ENCODE measurements around the gene CDH22. TPM values are rescaled to one million over a fixed set of nuclear protein-coding genes. Genes with fewer than 3 reads are reported as not detected.

CDH22 gene
- total RNA-seq, 1 donor from 2014 or later = 0.14 TPM

GRCh38 chr20:46156065-46156464 lies 152.2 kb downstream of the CDH22 start:
- H3K4me1 Mint-ChIP-seq (ENCODE audit: low read depth) = no peaks in the 10 kb centered on the region
- no peak for DNase-seq (ENCODE audit: low spot score, unreplicated experiment)
- H3K27me3 Mint-ChIP-seq = peaks cover 16% of the 10 kb centered on the region
- H3K27ac Mint-ChIP-seq = no peak overlapping the region
- H3K4me3 Mint-ChIP-seq (ENCODE audit: low read depth) = no peak overlapping the region
- TF ChIP-seq CTCF (IDR thresholded peaks at IDR 0.05; ENCODE audit: unreplicated experiment) = no peak
- no peaks in the 10 kb centered on the region for H3K36me3 Mint-ChIP-seq (ENCODE audit: insufficient read depth)
- no peaks in the 10 kb centered on the region for H3K9me3 Mint-ChIP-seq (ENCODE audit: low read depth)

- no peaks in the 10 kb centered on the region for H3K9me3 Mint-ChIP-seq (ENCODE audit: low read depth)
- peaks cover 14% of the 10 kb centered on the region for H3K27me3 Mint-ChIP-seq
- H3K27ac Mint-ChIP-seq = no peak overlapping the region
- H3K4me3 Mint-ChIP-seq (ENCODE audit: low read depth) = no peak overlapping the region
- H3K4me1 Mint-ChIP-seq (ENCODE audit: low read depth) = no peaks in the 10 kb centered on the region
- no peak for DNase-seq (ENCODE audit: low spot score, unreplicated experiment)
- TF ChIP-seq CTCF (IDR thresholded peaks at IDR 0.05; ENCODE audit: unreplicated experiment) = no peak
- no peaks in the 10 kb centered on the region for H3K36me3 Mint-ChIP-seq (ENCODE audit: insufficient read depth)
Measured at GRCh38 chr20:46154796-46155195, 153.5 kb downstream of the CDH22 start.

- H3K27ac Mint-ChIP-seq = no peak overlapping the region
- H3K36me3 Mint-ChIP-seq (ENCODE audit: insufficient read depth) = no peaks in the 10 kb centered on the region
- no peak for TF ChIP-seq CTCF (IDR thresholded peaks at IDR 0.05; ENCODE audit: unreplicated experiment)
- no peak overlapping the region for H3K4me3 Mint-ChIP-seq (ENCODE audit: low read depth)
- no peaks in the 10 kb centered on the region for H3K9me3 Mint-ChIP-seq (ENCODE audit: low read depth)
- no peak for DNase-seq (ENCODE audit: low spot score, unreplicated experiment)
- H3K4me1 Mint-ChIP-seq (ENCODE audit: low read depth) = no peaks in the 10 kb centered on the region
- H3K27me3 Mint-ChIP-seq = peaks cover 12% of the 10 kb centered on the region
Measured at GRCh38 chr20:46154305-46154704, 154.0 kb downstream of the CDH22 start.

- no peak for DNase-seq (ENCODE audit: low spot score, unreplicated experiment)
- H3K4me1 Mint-ChIP-seq (ENCODE audit: low read depth) = no peaks in the 10 kb centered on the region
- H3K9me3 Mint-ChIP-seq (ENCODE audit: low read depth) = no peaks in the 10 kb centered on the region
- TF ChIP-seq CTCF (IDR thresholded peaks at IDR 0.05; ENCODE audit: unreplicated experiment) = no peak
- no peak overlapping the region for H3K27ac Mint-ChIP-seq
- H3K36me3 Mint-ChIP-seq (ENCODE audit: insufficient read depth) = no peaks in the 10 kb centered on the region
- H3K27me3 Mint-ChIP-seq = peaks cover 12% of the 10 kb centered on the region
- no peak overlapping the region for H3K4me3 Mint-ChIP-seq (ENCODE audit: low read depth)
Measured at GRCh38 chr20:46152824-46153586, 155.3 kb downstream of the CDH22 start.

- Mint-ChIP-seq H3K36me3 (ENCODE audit: insufficient read depth) (no peaks in the 10 kb centered on the region), H3K4me1 (ENCODE audit: low read depth) (no peaks in the 10 kb centered on the region), H3K9me3 (ENCODE audit: low read depth) (no peaks in the 10 kb centered on the region), H3K27ac (no peak overlapping the region), H3K4me3 (ENCODE audit: low read depth) (no peak overlapping the region), H3K27me3 (peaks cover 12% of the 10 kb centered on the region)
- TF ChIP-seq CTCF (IDR thresholded peaks at IDR 0.05; ENCODE audit: unreplicated experiment) = peak; percentile 55
- DNase-seq (ENCODE audit: low spot score, unreplicated experiment) = no peak
Measured at GRCh38 chr20:46151936-46152335, 156.4 kb downstream of the CDH22 start.

All from progenitor cell of endocrine pancreas (in vitro differentiated cells).